CD4-positive, alpha-beta T cell treated with Interleukin-12 subunit alpha and Interleukin-12 subunit beta, for 1 hour (primary cell): ENCODE results near the gene GHITM.

Source experiments
- DNase-seq: peaks from one replicate; pipeline ENCODE4 v3.0.0-alpha.2; 2020

GHITM gene

GRCh38 chr10:84201682-84202081, 62.4 kb downstream of the GHITM start:
- no peak for DNase-seq

- no peak for DNase-seq
Measured at GRCh38 chr10:84202349-84202748, 63.0 kb downstream of the GHITM start.
